RWPE2 (cell line): ENCODE results near the gene PRKAG2.
A peak's percentile ranks its signal among the peaks of the same experiment; 100 is the strongest.

ENCODE experiments used
- ATAC-seq: fragments of 200-7000 bp; cut with Tn5 transposase; 3 replicates; pipeline ENCODE4 v1.9.1; 2021; ENCODE audit warnings: low read depth
- DNase-seq: peaks from one replicate; pipeline ENCODE4 v3.0.0-alpha.2; 2020; ENCODE audit warnings: low spot score
- H3K27ac ChIP-seq: fragments of 450-650 bp; 2 replicates; pipeline ENCODE4 v1.5.1; 2017; ENCODE audit warnings: mild to moderate bottlenecking; ENCODE audit not compliant: poor library complexity, severe bottlenecking
- H3K27me3 ChIP-seq: fragments of 250-450 bp; sonication (Bioruptor Pico); 2 replicates; pipeline ENCODE4 v1.5.1; 2021; ENCODE audit warnings: mild to moderate bottlenecking, moderate library complexity; ENCODE audit not compliant: insufficient read depth, poor library complexity, severe bottlenecking
- H3K36me3 ChIP-seq: fragments of 250-450 bp; sonication (Bioruptor Pico); 2 replicates; pipeline ENCODE4 v1.5.1; 2020; ENCODE audit warnings: low read depth, mild to moderate bottlenecking, moderate library complexity
- H3K4me1 ChIP-seq: fragments of 250-450 bp; sonication (Bioruptor Pico); 2 replicates; pipeline ENCODE4 v1.5.1; 2021; ENCODE audit warnings: mild to moderate bottlenecking, moderate library complexity; ENCODE audit not compliant: insufficient read depth, poor library complexity, severe bottlenecking
- H3K4me3 ChIP-seq: fragments of 250-450 bp; sonication (Bioruptor Pico); 2 replicates; pipeline ENCODE4 v1.5.1; 2021; ENCODE audit warnings: mild to moderate bottlenecking, moderate library complexity; ENCODE audit not compliant: severe bottlenecking
- H3K9me3 ChIP-seq: fragments of 250-450 bp; sonication (Bioruptor Pico); 2 replicates; pipeline ENCODE4 v1.5.1; 2021; ENCODE audit warnings: mild to moderate bottlenecking, moderate library complexity; ENCODE audit not compliant: severe bottlenecking
- CTCF ChIP-seq: fragments of 450-650 bp; IDR thresholded peaks from one replicate; pipeline ENCODE4 v1.5.1; 2017; ENCODE audit warnings: mild to moderate bottlenecking, moderate library complexity; ENCODE audit not compliant: poor library complexity, severe bottlenecking

PRKAG2 gene

DNA sequence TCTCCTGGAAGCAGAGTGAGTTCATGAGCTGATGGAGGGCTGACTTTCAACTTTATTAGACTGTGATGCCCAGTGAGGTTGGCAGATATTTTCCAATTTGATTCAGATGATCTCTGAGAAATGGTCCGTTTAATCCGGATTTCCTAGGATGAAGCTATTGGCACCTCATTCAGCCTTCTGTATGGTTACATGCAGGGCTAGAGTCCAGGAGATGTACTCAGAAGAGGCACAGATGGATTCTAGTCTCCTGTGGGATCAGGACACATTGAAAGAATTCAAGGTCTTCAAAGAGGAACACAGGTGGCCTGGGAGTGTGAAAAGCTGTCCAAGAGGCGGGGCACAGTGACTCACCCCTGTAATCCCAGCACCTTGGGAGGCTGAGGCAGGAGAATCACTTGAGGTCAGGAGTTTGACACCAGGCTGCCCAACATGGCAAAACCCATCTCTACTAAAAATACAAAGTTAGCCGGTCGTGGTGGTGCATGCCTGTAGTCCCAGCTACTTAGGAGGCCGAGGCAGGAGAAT is 334.2 kb downstream of the PRKAG2 start:
- Histone ChIP-seq H3K4me3 (no peak overlapping the region), H3K9me3 (no peaks in the 10 kb centered on the region), H3K27ac (no peak overlapping the region), H3K36me3 (no peaks in the 10 kb centered on the region), H3K4me1 (no peaks in the 10 kb centered on the region), H3K27me3 (no peaks in the 10 kb centered on the region)
- ATAC-seq, result no peak
- TF ChIP-seq CTCF, result no peak
- no peak for DNase-seq

DNA sequence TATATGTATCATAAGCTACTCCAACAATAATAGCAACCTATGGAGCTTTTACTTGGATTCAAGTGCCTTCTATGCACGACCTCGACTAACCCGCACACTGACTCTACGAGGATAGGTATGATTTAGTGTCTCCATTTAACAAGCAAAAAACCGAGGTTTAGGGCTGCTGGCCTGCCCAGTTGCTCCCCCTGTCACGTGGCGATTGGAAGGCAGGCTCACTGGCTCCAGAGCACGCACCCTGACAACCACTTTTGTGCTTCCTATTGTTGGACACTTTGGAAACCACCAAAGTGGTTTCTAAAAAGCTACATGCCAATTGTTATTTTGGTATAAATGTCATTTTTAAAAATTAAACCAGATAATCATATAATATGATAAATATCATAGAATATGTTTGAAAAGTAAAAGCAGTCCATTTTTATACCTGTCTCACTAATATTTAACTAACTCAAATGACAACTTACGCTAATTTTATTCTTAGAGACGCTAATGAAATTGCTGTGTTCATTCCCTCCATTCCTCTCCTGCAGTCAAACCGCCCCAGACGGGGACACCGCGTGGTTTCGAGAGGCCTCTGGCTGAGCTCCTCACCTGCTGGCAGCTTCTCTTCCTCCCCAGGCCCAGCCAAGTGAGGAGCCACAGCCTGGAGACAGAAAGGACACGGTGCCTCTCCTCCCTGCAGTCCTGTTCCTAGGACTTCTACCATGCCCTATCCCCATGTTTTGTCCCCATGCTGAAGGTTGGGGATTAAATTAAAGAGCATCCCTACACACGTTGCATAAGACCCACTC is 335.0 kb downstream of the PRKAG2 start:
- ATAC-seq (no peak), DNase-seq (no peak)
- H3K9me3 ChIP-seq, result no peaks in the 10 kb centered on the region
- H3K27me3 ChIP-seq, result no peaks in the 10 kb centered on the region
- H3K27ac ChIP-seq, result no peak overlapping the region
- TF ChIP-seq CTCF, result no peak
- no peak overlapping the region for H3K4me3 ChIP-seq
- H3K4me1 ChIP-seq, result no peaks in the 10 kb centered on the region
- H3K36me3 ChIP-seq, result no peaks in the 10 kb centered on the region

DNA sequence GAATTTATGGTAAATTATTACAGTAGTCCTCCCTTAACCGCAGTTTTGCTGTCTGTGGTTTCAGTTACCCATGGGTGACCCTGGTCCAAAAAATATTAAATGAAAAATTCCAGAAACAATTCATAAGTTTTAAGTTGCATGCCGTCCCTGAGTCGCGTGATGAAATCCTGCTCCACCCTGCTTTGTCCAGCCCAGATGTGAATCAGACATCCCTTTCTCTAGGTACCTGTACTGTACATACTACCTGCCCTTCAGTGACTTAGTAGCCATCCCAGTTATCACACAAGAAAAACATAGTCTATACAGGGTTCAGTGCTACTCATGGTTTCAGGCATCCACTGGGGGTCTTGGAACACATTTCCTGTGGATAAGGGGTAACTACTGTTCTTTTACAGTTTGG is 336.8 kb downstream of the PRKAG2 start:
- H3K4me3 ChIP-seq, result no peak overlapping the region
- DNase-seq (no peak), ATAC-seq (peak; percentile 72)
- H3K4me1 ChIP-seq, result no peaks in the 10 kb centered on the region
- no peak overlapping the region for H3K27ac ChIP-seq
- no peaks in the 10 kb centered on the region for H3K36me3 ChIP-seq
- H3K9me3 ChIP-seq, result no peaks in the 10 kb centered on the region
- no peak for TF ChIP-seq CTCF
- no peaks in the 10 kb centered on the region for H3K27me3 ChIP-seq

DNA sequence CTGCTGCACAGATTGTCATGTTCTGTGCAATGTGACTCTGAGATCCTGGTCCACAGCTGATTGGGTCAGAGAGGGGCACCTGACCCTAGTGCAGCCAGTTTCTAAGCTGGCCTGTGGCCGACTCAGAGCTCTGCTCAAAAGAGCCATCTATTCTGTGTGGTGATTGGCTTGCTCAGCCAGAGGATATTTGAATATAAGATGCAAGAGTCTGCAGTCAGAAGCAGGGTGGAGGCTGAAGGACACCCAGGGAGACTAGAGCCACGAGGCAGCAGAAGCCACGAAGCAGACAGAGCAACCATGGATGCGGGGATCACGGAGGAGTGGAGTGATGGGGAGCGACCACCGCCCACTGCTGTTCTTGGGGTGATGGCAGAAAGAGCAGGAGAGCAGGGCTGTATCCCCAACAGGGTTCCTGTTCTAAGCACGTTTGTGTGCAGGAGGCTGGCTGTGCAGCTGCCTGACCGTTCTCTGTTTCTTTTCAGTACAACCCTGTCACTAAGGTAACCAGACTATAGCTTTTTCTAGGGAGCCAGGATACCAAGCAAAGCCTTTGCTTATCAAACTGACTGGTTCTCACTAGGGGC is 337.7 kb downstream of the PRKAG2 start:
- 0 out of 3 replicates have a peak, but pooled peaks have one; percentile 24 for ATAC-seq
- no peaks in the 10 kb centered on the region for H3K4me1 ChIP-seq
- no peak for DNase-seq
- H3K9me3 ChIP-seq, result no peaks in the 10 kb centered on the region
- no peak overlapping the region for H3K4me3 ChIP-seq
- TF ChIP-seq CTCF, result no peak
- no peaks in the 10 kb centered on the region for H3K27me3 ChIP-seq
- no peak overlapping the region for H3K27ac ChIP-seq
- no peaks in the 10 kb centered on the region for H3K36me3 ChIP-seq
